A549 (cell line): ENCODE measurements around the gene PPP1R37. TPM values are rescaled to one million over a fixed set of nuclear protein-coding genes. Genes with fewer than 3 reads are reported as not detected.

Experiments used
- ATAC-seq, 2 experiments: fragments of 200-7000 bp in 1 of 2; fragments of >200 bp in 1 of 2; cut with Nextera tagmentation in 1 of 2; cut with Tn5 transposase in 1 of 2; 3 replicates each; pipeline versions ENCODE4 v1.8.0 to v1.9.1; 2018 to 2020; ENCODE audit warnings: mild to moderate bottlenecking in 1 of 2, moderate library complexity in 1 of 2
- CTCF ChIA-PET: fragments of 300-600 bp; sonication (Branson Sonifier 250); formaldehyde crosslinking; extraction: SDS; loops from one replicate; lab custom pipeline; 2021; ENCODE audit warnings: antibody characterized with exemption, inconsistent platforms; lab: Yijun Ruan, JAX
- POLR2A ChIA-PET: fragments of 350-600 bp; formaldehyde crosslinking; extraction: SDS; loops from one replicate; lab custom pipeline; 2021; ENCODE audit warnings: antibody characterized with exemption, inconsistent platforms; lab: Yijun Ruan, JAX
- DNase-seq, 2 experiments: peaks; one replicate each; pipeline versions ENCODE4 v3.0.0 to v3.0.0-alpha.2; 2011 to 2016; ENCODE audit warnings: low read depth in 1 of 2, low spot score in 1 of 2
- FAIRE-seq: peaks from 2 replicates; lab custom pipeline; 2011; peaks lifted over from hg19 to GRCh38; lab: Jason Lieb, UNC
- H3K27ac ChIP-seq, 2 experiments: fragments of >200 bp; sonication (Bioruptor Twin); formaldehyde crosslinking; 3 replicates each; pipeline ENCODE4 v1.5.1; 2016 to 2017
- H3K4me1 ChIP-seq: fragments of >200 bp; sonication (Bioruptor Twin); formaldehyde crosslinking; 3 replicates; pipeline ENCODE4 v1.6.1; 2016
- H3K4me2 ChIP-seq: fragments of >200 bp; sonication (Bioruptor Twin); formaldehyde crosslinking; 3 replicates; pipeline ENCODE4 v1.6.1; 2016
- H3K4me3 ChIP-seq: fragments of >200 bp; sonication (Bioruptor Twin); formaldehyde crosslinking; 3 replicates; pipeline ENCODE4 v1.5.1; 2016
- H3K9me3 ChIP-seq: fragments of >200 bp; sonication (Bioruptor Twin); formaldehyde crosslinking; 3 replicates; pipeline ENCODE4 v1.6.1; 2016
- BCL3 ChIP-seq: fragments of >200 bp; sonication (Bioruptor Twin); formaldehyde crosslinking; IDR thresholded peaks from 3 replicates; pipeline ENCODE4 v1.6.1; 2016
- CBX8 ChIP-seq: fragments of 200-600 bp; sonication (generic); IDR thresholded peaks from 2 replicates; pipeline ENCODE4 v1.6.1; 2016
- CTCF ChIP-seq: fragments of >200 bp; sonication (Bioruptor Twin); formaldehyde crosslinking; IDR thresholded peaks from 3 replicates; pipeline ENCODE4 v1.5.1; 2016
- ESRRA ChIP-seq: fragments of 150-350 bp; IDR thresholded peaks from 2 replicates; pipeline ENCODE4 v1.6.1; 2014; ENCODE audit warnings: mild to moderate bottlenecking, low read length, borderline replicate concordance
- FOSB ChIP-seq: fragments of 250-450 bp; sonication (Bioruptor Pico); IDR thresholded peaks from 2 replicates; pipeline ENCODE4 v1.5.0; 2020; ENCODE audit warnings: mild to moderate bottlenecking, moderate library complexity
- FOSL2 ChIP-seq, 2 experiments: fragments of 450-650 bp in 1 of 2; fragments of >200 bp in 1 of 2; sonication (Bioruptor Twin) in 1 of 2; formaldehyde crosslinking; IDR thresholded peaks; 2 replicates each; pipeline versions ENCODE4 v1.5.0 to v1.6.1; 2016 to 2020; ENCODE audit warnings: mild to moderate bottlenecking in 1 of 2, moderate library complexity in 1 of 2
- FOXS1 ChIP-seq: fragments of 250-450 bp; sonication (Bioruptor Pico); IDR thresholded peaks from 2 replicates; pipeline ENCODE4 v1.5.0; 2020; ENCODE audit warnings: mild to moderate bottlenecking, moderate library complexity
- GATA3 ChIP-seq: IDR thresholded peaks from 2 replicates; pipeline ENCODE4 v1.6.1; 2012; ENCODE audit warnings: borderline replicate concordance
- HDAC2 ChIP-seq: fragments of 200-600 bp; sonication (generic); IDR thresholded peaks from 2 replicates; pipeline ENCODE4 v1.6.1; 2016
- HES2 ChIP-seq: fragments of >200 bp; sonication (Bioruptor Twin); formaldehyde crosslinking; IDR thresholded peaks from 2 replicates; pipeline ENCODE4 v1.6.1; 2016
- HMGXB4 ChIP-seq: fragments of 250-450 bp; sonication (Bioruptor Pico); IDR thresholded peaks from 2 replicates; pipeline ENCODE4 v1.5.0; 2021; ENCODE audit warnings: mild to moderate bottlenecking, moderate library complexity, borderline replicate concordance
- HOXB5 ChIP-seq: fragments of 250-450 bp; sonication (Bioruptor Pico); IDR thresholded peaks from 2 replicates; pipeline ENCODE4 v1.5.0; 2020; ENCODE audit warnings: mild to moderate bottlenecking, moderate library complexity
- JUN ChIP-seq, 2 experiments: fragments of >200 bp; sonication (Bioruptor Twin); formaldehyde crosslinking; IDR thresholded peaks; 2 replicates in 1 of 2; 3 replicates in 1 of 2; pipeline ENCODE4 v1.6.1; 2016 to 2017
- KDM5A ChIP-seq: fragments of 200-600 bp; sonication (generic); IDR thresholded peaks from 2 replicates; pipeline ENCODE4 v1.6.1; 2016; ENCODE audit warnings: antibody characterized with exemption, mild to moderate bottlenecking
- MAFK ChIP-seq: fragments of 450-650 bp; IDR thresholded peaks from 2 replicates; pipeline ENCODE4 v1.6.1; 2014; ENCODE audit not compliant: partially characterized antibody
- MAZ ChIP-seq: fragments of 150-350 bp; IDR thresholded peaks from 2 replicates; pipeline ENCODE4 v1.6.1; 2014; ENCODE audit warnings: antibody characterized with exemption, low read depth, low read length, borderline replicate concordance
- MYC ChIP-seq: IDR thresholded peaks from 2 replicates; pipeline ENCODE4 v1.6.1; 2012; ENCODE audit warnings: mild to moderate bottlenecking, inconsistent platforms, low read length, improper control_type of control experiment, borderline replicate concordance
- NPAS2 ChIP-seq: fragments of 250-450 bp; sonication (Bioruptor Pico); IDR thresholded peaks from 2 replicates; pipeline ENCODE4 v1.8.0; 2022; ENCODE audit warnings: mild to moderate bottlenecking, moderate library complexity, borderline replicate concordance
- NR3C1 ChIP-seq: fragments of >200 bp; sonication (Bioruptor Twin); formaldehyde crosslinking; IDR thresholded peaks from 3 replicates; pipeline ENCODE4 v1.6.1; 2017
- POLR2A ChIP-seq: IDR thresholded peaks from 2 replicates; pipeline ENCODE4 v1.6.1; 2012; ENCODE audit warnings: mild to moderate bottlenecking, low read length
- RAD21 ChIP-seq, 2 experiments: fragments of >200 bp in 1 of 2; sonication (Bioruptor Twin) in 1 of 2; formaldehyde crosslinking in 1 of 2; IDR thresholded peaks in 1 of 2; conservative IDR thresholded peaks in 1 of 2; 2 replicates in 1 of 2; 3 replicates in 1 of 2; pipeline ENCODE4 v1.6.1; 2012 to 2018; ENCODE audit warnings: inconsistent platforms in 1 of 2
- SMC3 ChIP-seq: fragments of >200 bp; sonication (Bioruptor Twin); formaldehyde crosslinking; IDR thresholded peaks from 3 replicates; pipeline ENCODE4 v1.6.1; 2018; ENCODE audit warnings: inconsistent platforms
- SREBF2 ChIP-seq: fragments of 450-650 bp; IDR thresholded peaks from 2 replicates; pipeline ENCODE4 v1.6.1; 2014; ENCODE audit warnings: mild to moderate bottlenecking, moderate library complexity
- ZFP36 ChIP-seq: fragments of 450-650 bp; IDR thresholded peaks from 2 replicates; pipeline ENCODE4 v1.6.1; 2014; ENCODE audit warnings: borderline replicate concordance; ENCODE audit not compliant: partially characterized antibody
- ZNF302 ChIP-seq: fragments of 250-450 bp; sonication (Bioruptor Pico); IDR thresholded peaks from 2 replicates; pipeline ENCODE4 v1.9.0; 2021; ENCODE audit warnings: inconsistent platforms, mild to moderate bottlenecking, moderate library complexity
- ZSCAN20 ChIP-seq: fragments of 250-450 bp; sonication (Bioruptor Pico); IDR thresholded peaks from 2 replicates; pipeline ENCODE4 v1.8.0; 2022; ENCODE audit warnings: mild to moderate bottlenecking, moderate library complexity
- WGBS: methylation state at CpG from one replicate; pipeline ENCODE4 v1.1.6; 2017; ENCODE audit errors: missing lambda C conversion rate; 5-methylcytosine and 5-hydroxymethylcytosine counted together
- polyA plus RNA-seq, 4 experiments: library from polyadenylated mRNA; depleted of rRNA in 3 of 4; stranded (reverse); fragments of >200 nt; fragmentation: RNase III in 1 of 4; extraction: RNeasy Plus Mini Kit Qiagen cat#74134 plus additional on column Dnase treatment in 1 of 4; gene quantifications; 2 replicates in 3 of 4; 3 replicates in 1 of 4; pipeline ENCODE4 v1.2.3, GENCODE V29; 2011 to 2017

PPP1R37 gene
- polyA plus RNA-seq, 2 of the 4 experiments (the other 2 are of a cell fraction), result 9.1 to 21.8 TPM

- 52% methylated on average over 1 of the region's 1 CpG for WGBS
- CTCF ChIA-PET, result interaction anchor here (0.6 kb wide), 1 partner anchor 15 kb away, joined by 3 read pairs; no protein-coding TSS in a partner anchor
These were observed 97.0 kb downstream of the PPP1R37 start for GRCh38 chr19:45189971-45190370.

GRCh38 chr19:45191375-45191774 lies 98.4 kb downstream of the PPP1R37 start:
- Histone ChIP-seq H3K27ac (no peak overlapping the region), H3K4me3 (no peak overlapping the region), H3K9me3 (no peaks in the 10 kb centered on the region), H3K4me2 (no peak overlapping the region), H3K4me1 (peaks cover 7% of the 10 kb centered on the region; the same call in 1 of the 3 replicates)
- ChIA-PET POLR2A (no interaction called here), CTCF (interaction anchor here (0.8 to 2.5 kb wide), 3 partner anchors 11 to 236 kb away, joined by 4 to 8 read pairs (median 6); partner anchors contain the start of genes BLOC1S3 and TRAPPC6A)
- ATAC-seq, result no peak
- no peak for DNase-seq
- 89% methylated on average over 4 of the region's 4 CpGs for WGBS
- FAIRE-seq, result no peak
- TF ChIP-seq RAD21 (conservative IDR thresholded peaks at IDR 0.05 in 1 of 2, IDR thresholded peaks at IDR 0.05 in 1 of 2) (0 out of 5 replicates have a peak, but pooled peaks of 1 of the 2 experiments have one; percentile 9), HMGXB4 (CRISPR knock-in tag) (no peak)

More at GRCh38 chr19:45189971-45190370, 97.0 kb downstream of the PPP1R37 start:
- DNase-seq (no peak), FAIRE-seq (no peak), ATAC-seq (no peak)
- H3K4me1 ChIP-seq, result no peaks in the 10 kb centered on the region
- H3K4me3 ChIP-seq, result no peak overlapping the region
- no peak overlapping the region for H3K27ac ChIP-seq
- H3K9me3 ChIP-seq, result no peaks in the 10 kb centered on the region
- POLR2A ChIA-PET, result no interaction called here
- H3K4me2 ChIP-seq, result no peak overlapping the region
- TF ChIP-seq NR3C1 (no peak), RAD21 (conservative IDR thresholded peaks at IDR 0.05 in 1 of 2, IDR thresholded peaks at IDR 0.05 in 1 of 2) (no peak), ZNF302 (CRISPR knock-in tag) (no peak), BCL3 (no peak), FOXS1 (CRISPR knock-in tag) (no peak), CBX8 (no peak), HOXB5 (CRISPR knock-in tag) (no peak), JUN (IDR thresholded peaks at IDR 0.05) (no peak), SMC3 (no peak)

- 39% methylated on average over 6 of the region's 6 CpGs for WGBS
- POLR2A ChIA-PET, result no interaction called here
- no peaks in the 10 kb centered on the region for H3K9me3 ChIP-seq
- ATAC-seq (peak; percentile 23 to 52; a peak in 2 of 6 replicates), FAIRE-seq (no peak), DNase-seq (no peak)
- no peak overlapping the region for H3K27ac ChIP-seq
- TF ChIP-seq ZFP36 (no peak), GATA3 (no peak), ESRRA (no peak), SREBF2 (no peak), POLR2A (no peak), ZSCAN20 (no peak), MAZ (no peak), KDM5A (no peak), JUN (IDR thresholded peaks at IDR 0.05) (no peak), MYC (no peak), NPAS2 (CRISPR knock-in tag) (no peak), NR3C1 (no peak), HDAC2 (no peak), MAFK (peak; percentile 11), FOSL2 (IDR thresholded peaks at IDR 0.05) (no peak), FOSL2 (CRISPR knock-in tag; IDR thresholded peaks at IDR 0.05) (peak; percentile 28; the same call in 1 of the 2 replicates), HES2 (no peak), FOSB (CRISPR knock-in tag) (no peak), CTCF (no peak)
- H3K4me3 ChIP-seq, result no peak overlapping the region
- no peak overlapping the region for H3K4me2 ChIP-seq
- CTCF ChIA-PET, result interaction anchor here (0.8 to 1.6 kb wide), 3 partner anchors 9 to 13 kb away, joined by 3 to 4 read pairs (median 4); no protein-coding TSS in a partner anchor
- peaks cover 7% of the 10 kb centered on the region; the same call in 1 of the 3 replicates for H3K4me1 ChIP-seq
These were observed 102.8 kb downstream of the PPP1R37 start for GRCh38 chr19:45195764-45196163.
